Neural cell (in vitro differentiated cells): ENCODE results near the gene CRLF2.

Experiments used
- EZH2 ChIP-seq: fragments of 200-600, 300-800 bp; shearing (Covaris generic), sonication (generic); IDR thresholded peaks from 2 replicates; pipeline ENCODE4 v1.6.1; 2014; ENCODE audit warnings: antibody characterized with exemption, low read length, borderline replicate concordance, mild to moderate bottlenecking; ENCODE audit not compliant: insufficient read depth, poor library complexity, severe bottlenecking
- SMC3 ChIP-seq: fragments of 450-650 bp; conservative IDR thresholded peaks from 2 replicates; pipeline ENCODE4 v1.6.1; 2014; ENCODE audit warnings: antibody characterized with exemption, mild to moderate bottlenecking, moderate library complexity; ENCODE audit not compliant: poor library complexity
- TF ChIP-seq, protein P1 (sequence below): fragments of 450-650 bp; IDR thresholded peaks from 2 replicates; pipeline ENCODE4 v1.5.1; 2014; ENCODE audit warnings: antibody characterized with exemption, mild to moderate bottlenecking, moderate library complexity; ENCODE audit not compliant: poor library complexity, severe bottlenecking
- TF ChIP-seq, protein P2 (sequence below): IDR thresholded peaks from 2 replicates; pipeline ENCODE4 v1.6.1; 2012; ENCODE audit warnings: borderline replicate concordance

- TF ChIP-seq, protein P1, sequence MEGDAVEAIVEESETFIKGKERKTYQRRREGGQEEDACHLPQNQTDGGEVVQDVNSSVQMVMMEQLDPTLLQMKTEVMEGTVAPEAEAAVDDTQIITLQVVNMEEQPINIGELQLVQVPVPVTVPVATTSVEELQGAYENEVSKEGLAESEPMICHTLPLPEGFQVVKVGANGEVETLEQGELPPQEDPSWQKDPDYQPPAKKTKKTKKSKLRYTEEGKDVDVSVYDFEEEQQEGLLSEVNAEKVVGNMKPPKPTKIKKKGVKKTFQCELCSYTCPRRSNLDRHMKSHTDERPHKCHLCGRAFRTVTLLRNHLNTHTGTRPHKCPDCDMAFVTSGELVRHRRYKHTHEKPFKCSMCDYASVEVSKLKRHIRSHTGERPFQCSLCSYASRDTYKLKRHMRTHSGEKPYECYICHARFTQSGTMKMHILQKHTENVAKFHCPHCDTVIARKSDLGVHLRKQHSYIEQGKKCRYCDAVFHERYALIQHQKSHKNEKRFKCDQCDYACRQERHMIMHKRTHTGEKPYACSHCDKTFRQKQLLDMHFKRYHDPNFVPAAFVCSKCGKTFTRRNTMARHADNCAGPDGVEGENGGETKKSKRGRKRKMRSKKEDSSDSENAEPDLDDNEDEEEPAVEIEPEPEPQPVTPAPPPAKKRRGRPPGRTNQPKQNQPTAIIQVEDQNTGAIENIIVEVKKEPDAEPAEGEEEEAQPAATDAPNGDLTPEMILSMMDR = no peak
- TF ChIP-seq SMC3 (no peak), EZH2 (no peak)
- TF ChIP-seq, protein P2, sequence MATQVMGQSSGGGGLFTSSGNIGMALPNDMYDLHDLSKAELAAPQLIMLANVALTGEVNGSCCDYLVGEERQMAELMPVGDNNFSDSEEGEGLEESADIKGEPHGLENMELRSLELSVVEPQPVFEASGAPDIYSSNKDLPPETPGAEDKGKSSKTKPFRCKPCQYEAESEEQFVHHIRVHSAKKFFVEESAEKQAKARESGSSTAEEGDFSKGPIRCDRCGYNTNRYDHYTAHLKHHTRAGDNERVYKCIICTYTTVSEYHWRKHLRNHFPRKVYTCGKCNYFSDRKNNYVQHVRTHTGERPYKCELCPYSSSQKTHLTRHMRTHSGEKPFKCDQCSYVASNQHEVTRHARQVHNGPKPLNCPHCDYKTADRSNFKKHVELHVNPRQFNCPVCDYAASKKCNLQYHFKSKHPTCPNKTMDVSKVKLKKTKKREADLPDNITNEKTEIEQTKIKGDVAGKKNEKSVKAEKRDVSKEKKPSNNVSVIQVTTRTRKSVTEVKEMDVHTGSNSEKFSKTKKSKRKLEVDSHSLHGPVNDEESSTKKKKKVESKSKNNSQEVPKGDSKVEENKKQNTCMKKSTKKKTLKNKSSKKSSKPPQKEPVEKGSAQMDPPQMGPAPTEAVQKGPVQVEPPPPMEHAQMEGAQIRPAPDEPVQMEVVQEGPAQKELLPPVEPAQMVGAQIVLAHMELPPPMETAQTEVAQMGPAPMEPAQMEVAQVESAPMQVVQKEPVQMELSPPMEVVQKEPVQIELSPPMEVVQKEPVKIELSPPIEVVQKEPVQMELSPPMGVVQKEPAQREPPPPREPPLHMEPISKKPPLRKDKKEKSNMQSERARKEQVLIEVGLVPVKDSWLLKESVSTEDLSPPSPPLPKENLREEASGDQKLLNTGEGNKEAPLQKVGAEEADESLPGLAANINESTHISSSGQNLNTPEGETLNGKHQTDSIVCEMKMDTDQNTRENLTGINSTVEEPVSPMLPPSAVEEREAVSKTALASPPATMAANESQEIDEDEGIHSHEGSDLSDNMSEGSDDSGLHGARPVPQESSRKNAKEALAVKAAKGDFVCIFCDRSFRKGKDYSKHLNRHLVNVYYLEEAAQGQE = no peak
These were observed 30.5 kb upstream of the CRLF2 start for GRCh38 chrX:1242891-1243402.
